ENCODE results near the gene RND1. TPM values are rescaled to one million over a fixed set of nuclear protein-coding genes. Genes with fewer than 3 reads are reported as not detected.

RND1 gene
- total RNA-seq, 4 donors from 2014 or later: 1.8 TPM; not detected in 3

GRCh38 chr12:48813465-48814261, 52.0 kb downstream of the RND1 start:
- WGBS, 2 donors: 16 to 24% methylated on average over 17 to 18 of the region's 18 CpGs
- TF ChIP-seq CTCF (IDR thresholded peaks at IDR 0.05): no peak
- TF ChIP-seq EP300 (IDR thresholded peaks at IDR 0.05): no peak
- no peak for TF ChIP-seq POLR2A (IDR thresholded peaks at IDR 0.05)
- Histone ChIP-seq H3K36me3 (no peaks in the 10 kb centered on the region), H3K27me3 (no peaks in the 10 kb centered on the region), H3K4me3 (peak overlapping the region; percentile 71 to 91 (median 82)), H3K4me1 (peaks cover 0 to 72% (median 18%) of the 10 kb centered on the region in 4 donors), H3K9me3 (no peaks in the 10 kb centered on the region), H3K27ac (peak overlapping the region; percentile 86 to 93 (median 89))
- DNase-seq (ENCODE audit: low spot score in 2 of 2): no peak

GRCh38 chr12:48812389-48812788, 53.3 kb downstream of the RND1 start:
- no peak overlapping the region for H3K4me3 ChIP-seq
- 50 to 58% methylated on average over 2 of the region's 2 CpGs for WGBS, 2 donors
- H3K4me1 ChIP-seq: peaks cover 0 to 60% (median 13%) of the 10 kb centered on the region in 4 donors
- H3K27me3 ChIP-seq: no peaks in the 10 kb centered on the region
- H3K9me3 ChIP-seq: no peaks in the 10 kb centered on the region
- no peak for DNase-seq (ENCODE audit: low spot score in 2 of 2)
- H3K27ac ChIP-seq: peak overlapping the region in 2 of 4 donors; percentile 59 to 80
- no peak for TF ChIP-seq EP300 (IDR thresholded peaks at IDR 0.05)
- TF ChIP-seq CTCF (IDR thresholded peaks at IDR 0.05): no peak
- TF ChIP-seq POLR2A (IDR thresholded peaks at IDR 0.05): no peak
- H3K36me3 ChIP-seq: no peaks in the 10 kb centered on the region

GRCh38 chr12:48811437-48812090, 54.1 kb downstream of the RND1 start:
- no peak for DNase-seq (ENCODE audit: low spot score in 2 of 2)
- Histone ChIP-seq H3K4me1 (peaks cover 0 to 52% (median 13%) of the 10 kb centered on the region in 4 donors), H3K27ac (peak overlapping the region in 3 of 4 donors; percentile 23 to 80 (median 59)), H3K4me3 (no peak overlapping the region), H3K9me3 (no peaks in the 10 kb centered on the region), H3K27me3 (no peaks in the 10 kb centered on the region), H3K36me3 (no peaks in the 10 kb centered on the region)
- no peak for TF ChIP-seq CTCF (IDR thresholded peaks at IDR 0.05)
- WGBS, 2 donors: 72 to 78% methylated on average over 5 of the region's 5 CpGs

- TF ChIP-seq POLR2A (IDR thresholded peaks at IDR 0.05) (no peak), EP300 (IDR thresholded peaks at IDR 0.05) (no peak), CTCF (IDR thresholded peaks at IDR 0.05) (no peak)
- 20 to 39% methylated on average over 5 of the region's 5 CpGs for WGBS, 2 donors
- no peak for DNase-seq (ENCODE audit: low spot score in 2 of 2)
- H3K4me3 ChIP-seq: no peak overlapping the region
- H3K36me3 ChIP-seq: no peaks in the 10 kb centered on the region
- peak overlapping the region in 3 of 4 donors; percentile 23 to 80 (median 59) for H3K27ac ChIP-seq
- no peaks in the 10 kb centered on the region for H3K9me3 ChIP-seq
- peaks cover 0 to 46% (median 9%) of the 10 kb centered on the region in 4 donors for H3K4me1 ChIP-seq
- H3K27me3 ChIP-seq: no peaks in the 10 kb centered on the region
Observed at GRCh38 chr12:48810903-48811431, 54.7 kb downstream of the RND1 start.

GRCh38 chr12:48807981-48808380, 57.7 kb downstream of the RND1 start:
- peaks cover 0 to 27% (median 3%) of the 10 kb centered on the region in 4 donors for H3K4me1 ChIP-seq
- H3K27me3 ChIP-seq: no peaks in the 10 kb centered on the region
- no peak for DNase-seq (ENCODE audit: low spot score in 2 of 2)
- H3K36me3 ChIP-seq: no peaks in the 10 kb centered on the region
- H3K4me3 ChIP-seq: no peak overlapping the region
- TF ChIP-seq CTCF (IDR thresholded peaks at IDR 0.05) (no peak), POLR2A (IDR thresholded peaks at IDR 0.05) (no peak), EP300 (IDR thresholded peaks at IDR 0.05) (no peak)
- no peak overlapping the region for H3K27ac ChIP-seq
- 85 to 95% methylated on average over 3 of the region's 3 CpGs for WGBS, 2 donors
- no peaks in the 10 kb centered on the region for H3K9me3 ChIP-seq

Data from tibial nerve (tissue), 4 donors.